NCI-H748 treated with DMSO at 0.1 percent for 48 hours (cell line): ENCODE results near the gene KCND1.

ENCODE experiments used
- DNase-seq: peaks from one replicate; lab custom pipeline; 2025; lab: John Stamatoyannopoulos, UW

Gene KCND1

GRCh38 chrX:48937054-48937907 is 34.4 kb downstream of the KCND1 start:
- DNase-seq: no peak

DNA sequence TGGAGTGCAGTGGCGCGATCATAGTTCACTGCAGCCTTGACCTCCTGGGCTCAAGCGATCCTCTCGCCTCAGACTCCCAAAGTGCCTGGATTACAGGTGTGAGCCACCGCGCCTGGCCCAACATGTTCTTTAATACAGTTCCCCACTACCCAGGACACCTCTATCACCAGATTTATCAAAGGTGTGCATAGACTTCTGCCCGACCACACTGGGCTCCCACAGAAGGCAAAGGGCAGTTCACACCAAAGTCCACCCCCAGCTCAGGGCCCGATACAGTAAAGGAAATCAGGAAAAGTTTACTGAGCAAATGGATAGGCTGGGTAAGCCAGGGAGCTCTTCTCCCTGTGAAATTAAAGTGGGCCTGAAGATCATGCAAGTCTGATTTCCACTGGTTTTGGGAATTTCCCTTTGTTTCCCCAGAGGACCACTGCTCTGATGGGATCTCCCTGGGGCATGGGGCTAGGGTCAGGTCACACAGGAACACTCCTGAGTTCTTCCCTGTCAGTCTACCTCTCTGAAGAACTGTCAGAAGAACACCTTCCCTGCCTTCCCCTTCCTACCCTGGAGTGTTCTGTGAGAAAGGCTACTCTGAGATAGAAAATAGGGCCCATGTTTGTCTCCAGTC is 35.1 kb downstream of the KCND1 start:
- no peak for DNase-seq

- no peak for DNase-seq
These were observed 36.4 kb downstream of the KCND1 start for GRCh38 chrX:48935301-48935670.

DNA sequence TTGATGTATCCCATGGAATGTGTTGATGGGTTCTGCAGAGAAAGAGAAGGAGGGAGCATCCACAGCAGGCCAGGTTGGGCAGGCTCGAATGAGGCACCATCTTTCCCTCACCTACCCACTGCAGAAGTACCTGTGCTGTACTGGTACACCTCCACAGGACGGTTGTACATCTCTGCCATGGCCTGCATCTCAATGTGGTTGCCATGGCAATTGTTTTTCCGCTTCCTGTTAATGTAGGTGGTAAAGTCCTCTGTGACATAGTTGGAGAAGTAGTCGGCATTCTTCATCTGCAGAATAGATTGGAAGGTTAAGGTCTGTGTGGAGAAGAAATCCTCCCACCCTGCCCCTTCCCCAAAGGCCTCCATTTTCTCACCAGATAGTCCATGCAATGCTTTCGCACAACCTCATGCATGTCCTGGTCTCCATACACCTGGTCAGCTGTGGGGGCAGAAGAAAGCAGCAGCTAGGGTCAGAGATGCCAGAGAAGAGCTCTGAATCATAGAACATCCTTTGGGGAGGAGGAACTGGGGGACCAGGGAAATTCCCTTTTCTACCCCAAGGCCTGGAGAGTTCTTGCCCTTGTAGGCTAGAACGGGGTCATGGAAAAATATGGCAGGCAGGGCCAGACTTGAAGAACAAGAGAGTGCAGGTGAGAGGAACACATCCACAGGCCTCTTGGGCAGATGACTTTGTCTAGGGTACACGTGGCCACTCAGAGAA is 36.9 kb downstream of the KCND1 start:
- no peak for DNase-seq

DNA sequence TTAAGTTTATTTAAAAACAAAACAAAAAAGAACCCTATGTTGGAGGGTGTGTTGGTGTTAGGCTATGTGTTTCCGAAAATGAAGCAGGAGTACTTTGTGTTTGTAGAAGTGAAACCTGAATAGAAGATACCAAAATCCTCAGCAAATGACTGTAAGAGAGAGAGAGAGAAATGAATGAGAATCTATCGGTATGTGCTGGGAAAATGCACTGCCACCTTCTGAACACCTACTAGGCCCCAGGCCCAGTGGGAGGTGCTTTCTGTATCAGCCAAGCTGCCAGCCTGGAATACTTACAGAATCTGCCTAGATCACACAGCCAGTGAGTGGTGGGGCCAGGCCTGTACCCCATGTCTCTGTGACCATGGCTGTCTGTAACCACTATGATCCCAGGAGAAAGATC is 37.9 kb downstream of the KCND1 start:
- DNase-seq: no peak

GRCh38 chrX:48927736-48928382 is 43.8 kb downstream of the KCND1 start:
- DNase-seq: no peak

DNA sequence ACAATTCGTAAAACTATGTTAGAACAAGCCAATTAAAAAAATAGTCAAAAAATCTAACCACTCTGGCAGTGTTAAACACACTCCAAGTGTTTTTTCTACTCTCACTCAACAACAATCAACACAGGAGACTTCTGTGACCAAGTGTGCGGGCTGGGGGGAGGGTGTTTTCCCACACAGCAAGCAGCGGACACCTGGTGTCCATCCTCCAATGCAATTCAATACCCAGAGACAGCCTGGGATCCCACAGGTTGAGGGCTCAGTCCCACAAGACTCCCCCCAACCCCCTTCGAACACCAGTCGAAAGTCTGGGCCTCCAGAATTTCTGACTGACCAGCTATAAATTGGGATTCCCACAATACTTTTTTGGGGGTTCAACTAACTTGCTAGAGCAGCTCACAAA is 44.5 kb downstream of the KCND1 start:
- no peak for DNase-seq

DNA sequence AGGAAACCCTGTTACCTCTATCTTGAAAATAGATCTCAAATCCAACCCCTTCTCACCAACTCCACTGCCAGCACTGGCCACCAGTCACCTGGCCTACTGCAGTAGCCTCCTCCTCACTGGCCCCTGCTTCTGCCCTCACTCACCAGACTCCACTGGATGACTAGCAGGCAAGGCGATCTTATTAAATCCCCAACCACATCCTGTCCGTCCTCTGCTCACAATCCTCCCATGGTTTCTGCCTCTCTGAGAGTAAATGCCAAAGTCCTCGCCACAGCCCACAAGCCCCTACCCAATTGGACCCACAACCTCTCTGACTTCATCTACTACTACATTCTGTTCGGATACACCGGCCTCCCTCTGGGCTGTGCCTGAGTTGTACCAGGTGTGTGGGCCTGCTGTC is 47.4 kb downstream of the KCND1 start:
- DNase-seq: no peak

- no peak for DNase-seq
These were observed 47.9 kb downstream of the KCND1 start for GRCh38 chrX:48923771-48924170.

- no peak for DNase-seq
These were observed 50.9 kb downstream of the KCND1 start for GRCh38 chrX:48920718-48921104.

- DNase-seq: no peak
These were observed 51.5 kb downstream of the KCND1 start for GRCh38 chrX:48919947-48920717.

DNA sequence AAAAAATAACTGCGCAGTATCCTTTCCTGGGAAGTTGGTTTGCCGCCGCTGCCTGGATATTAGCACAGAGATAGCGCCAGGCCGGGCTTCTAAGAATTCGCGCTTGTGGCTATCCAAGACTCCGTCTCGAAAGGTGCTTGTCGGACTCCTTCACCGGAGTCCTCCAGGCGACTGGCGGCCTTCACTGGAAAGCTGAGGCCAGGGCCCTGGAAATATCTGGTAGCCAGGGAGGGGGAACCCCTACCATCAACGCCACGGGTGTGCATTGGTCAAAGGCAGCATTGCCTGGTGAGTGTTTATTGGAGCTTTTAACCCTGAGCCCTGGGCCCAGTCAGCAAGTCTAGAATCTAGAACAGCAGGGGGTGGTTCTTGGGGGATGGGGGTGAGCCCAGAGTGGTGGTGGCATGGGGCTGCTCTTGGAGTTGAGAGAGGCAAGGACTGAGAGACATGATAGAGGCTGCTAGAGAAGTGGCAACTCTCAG is 52.2 kb downstream of the KCND1 start:
- no peak for DNase-seq

DNA sequence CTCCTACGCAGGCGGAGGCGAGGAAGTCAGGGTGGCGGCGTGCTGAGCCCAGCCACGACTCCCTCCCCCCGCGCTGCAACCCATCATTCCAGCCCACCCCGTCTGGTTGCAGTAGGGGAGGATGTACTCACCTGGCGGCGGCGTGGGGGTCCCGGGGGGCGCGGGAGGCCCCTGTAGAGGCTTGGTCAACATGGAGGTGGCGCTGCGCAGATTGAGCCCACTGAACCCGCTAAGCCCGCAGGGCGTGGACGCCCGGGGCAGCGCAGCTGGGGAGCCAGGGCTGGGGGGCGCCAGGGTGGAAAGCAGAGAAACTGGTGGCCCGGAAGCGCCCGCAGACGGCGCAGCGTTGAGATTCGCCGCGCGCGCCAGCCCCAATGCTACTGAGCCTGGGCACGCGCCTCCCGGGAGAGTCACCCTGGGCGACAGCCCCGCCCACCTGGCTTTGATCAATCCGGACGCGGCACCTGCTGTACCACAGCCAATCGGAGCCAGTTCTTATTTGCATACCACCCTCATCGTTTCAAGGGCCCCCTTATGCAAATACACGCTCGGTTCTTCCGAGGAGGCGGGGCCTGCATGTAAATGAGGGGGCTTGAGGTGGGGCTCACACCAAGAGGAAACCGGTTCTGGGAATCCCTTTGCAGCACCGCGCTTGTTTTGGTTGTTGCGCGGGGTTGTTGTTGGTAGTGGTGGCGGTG is 52.9 kb downstream of the KCND1 start, which contains the start of gene PIM2:
Gene PIM2, minus strand, starts transcription at position 382 of the 698 bp plus-strand sequence. Its CDS starts 190 bp downstream, at position 192.
- DNase-seq: peak; percentile 91

DNA sequence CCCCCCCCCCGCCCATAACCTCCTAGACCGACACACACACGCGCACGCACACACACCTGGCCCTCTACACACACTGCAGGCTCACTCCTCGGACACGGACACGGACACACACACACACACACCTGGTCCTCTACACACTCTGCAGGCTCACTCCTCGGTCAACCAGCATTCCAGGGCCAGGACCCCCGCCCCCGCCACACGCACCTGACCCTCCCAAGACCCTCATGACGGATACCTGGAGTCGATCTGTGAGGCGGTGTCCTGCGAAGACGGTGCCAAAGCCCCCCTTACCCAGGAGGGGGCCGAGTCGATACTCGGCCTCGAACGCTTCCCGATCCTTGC is 53.4 kb downstream of the KCND1 start:
- DNase-seq: no peak

DNA sequence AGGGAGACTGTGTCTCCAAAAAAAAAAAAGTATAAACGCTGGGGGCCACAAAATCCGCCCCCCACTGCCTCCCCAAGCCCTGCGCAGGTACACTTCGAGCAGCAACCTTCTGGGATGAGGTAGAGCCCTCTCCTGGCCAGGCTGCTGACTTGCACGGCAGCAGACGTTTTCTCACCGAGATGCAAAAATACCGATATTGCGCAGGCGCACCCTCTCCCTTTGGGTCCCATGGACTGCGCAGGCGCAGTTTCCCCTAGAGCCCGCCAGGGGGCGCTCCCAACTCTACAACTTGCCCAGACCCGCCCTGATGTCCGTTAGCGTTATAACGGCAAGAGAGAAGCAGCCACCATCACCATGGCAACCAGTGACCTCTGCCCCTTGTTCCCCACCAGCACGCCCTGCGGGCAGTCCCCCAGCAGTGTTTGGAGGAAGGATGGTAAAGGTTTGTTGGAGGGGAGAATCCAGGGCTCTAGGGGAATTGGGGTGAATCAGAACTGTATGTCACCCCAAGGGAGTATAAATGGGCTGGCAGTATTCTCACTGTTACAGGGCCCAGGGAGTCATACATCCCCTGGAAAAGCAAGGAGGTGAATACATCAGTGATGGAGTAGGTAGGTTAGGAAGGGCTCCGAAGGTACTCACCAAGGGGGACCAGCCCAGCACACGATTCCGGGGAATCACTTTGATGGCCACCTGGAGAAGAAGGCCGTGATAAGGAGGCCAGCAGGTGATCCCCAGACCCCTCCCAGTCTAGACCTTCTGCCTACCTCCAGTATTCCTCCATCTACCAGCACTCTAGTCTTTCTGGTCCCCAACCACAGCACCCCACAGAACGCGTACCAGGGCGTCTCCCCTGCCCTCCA is 54.3 kb downstream of the KCND1 start:
- DNase-seq: peak; percentile 91

DNA sequence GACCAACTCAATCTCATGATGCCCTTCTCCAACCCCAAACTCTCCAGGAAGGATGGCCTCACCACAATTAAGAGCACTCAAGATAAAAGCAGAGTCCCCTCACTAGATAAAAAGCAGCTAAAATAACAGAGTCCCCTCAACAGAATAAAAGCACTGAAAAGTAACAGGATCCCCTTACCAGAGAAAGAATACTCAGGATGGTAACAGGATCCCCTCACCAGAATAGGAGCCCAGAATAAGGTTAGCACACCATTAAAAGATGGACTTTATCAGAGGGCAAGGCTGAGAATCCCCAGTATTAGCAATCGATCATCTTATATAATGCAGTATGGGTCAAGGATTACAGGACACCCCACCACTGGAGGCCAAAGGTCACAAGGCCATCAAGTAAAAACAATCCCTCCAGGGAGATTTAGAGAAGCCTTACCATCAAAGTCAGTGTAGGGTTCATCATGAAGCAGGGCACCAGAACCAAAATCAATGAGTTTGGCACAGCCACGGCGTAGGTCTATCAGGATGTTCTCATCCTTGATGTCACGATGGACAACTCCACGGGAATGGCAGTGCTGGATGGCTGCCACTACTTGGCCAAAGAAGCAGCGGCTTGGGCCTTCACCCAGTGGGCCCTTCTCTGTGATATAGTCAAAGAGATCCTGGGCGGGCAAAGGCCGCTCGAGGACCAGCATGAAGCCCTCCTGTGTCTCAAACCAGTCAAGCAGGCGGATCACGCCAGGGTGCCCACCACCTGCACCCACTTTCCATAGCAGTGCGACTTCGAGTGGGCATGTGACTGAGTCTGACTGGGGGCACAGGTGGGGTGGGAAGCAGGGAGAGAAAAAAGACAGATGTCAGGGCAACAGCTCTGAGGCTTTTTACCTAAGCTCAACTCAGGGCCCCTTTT is 56.8 kb downstream of the KCND1 start:
- DNase-seq: no peak

GRCh38 chrX:48913605-48914366 is 57.9 kb downstream of the KCND1 start:
- DNase-seq: no peak
